T-cell (primary cell): ENCODE measurements around the gene SBK2. TPM values are rescaled to one million over a fixed set of nuclear protein-coding genes. Genes with fewer than 3 reads are reported as not detected.
A peak's percentile ranks its signal among the peaks of the same experiment; 100 is the strongest.

Source experiments
- ATAC-seq, 4 experiments: fragments of 200-7000 bp in 3 of 4; fragments of 150-1000 bp in 1 of 4; cut with Tn5 transposase; replicated peaks in 1 of 4; 1 replicate in 3 of 4; 2 replicates in 1 of 4; pipeline ENCODE4 v1.10.0; 2021; ENCODE audit warnings: moderate library complexity in 3 of 4, mild to moderate bottlenecking in 2 of 4, moderate number of reproducible peaks in 1 of 4
- CTCF ChIA-PET, 2 donors: fragments of 300-600 bp; sonication (Branson Sonifier 250); formaldehyde crosslinking; loops; one replicate each; lab custom pipeline; 2022; ENCODE audit warnings: antibody characterized with exemption in 2 of 2; lab: Charles Lee
- POLR2A ChIA-PET, 2 donors: fragments of 300-600 bp; sonication (Branson Sonifier 250); formaldehyde crosslinking; loops; one replicate each; lab custom pipeline; 2022; ENCODE audit warnings: antibody characterized with exemption in 2 of 2; lab: Charles Lee
- DNase-seq, 35 experiments: peaks; one replicate each; pipeline versions ENCODE4 v3.0.0 to v3.0.0-alpha.2; 2013 to 2023
- H3K27ac ChIP-seq: one replicate; pipeline ENCODE4 v1.5.1; 2013; ENCODE audit warnings: low read length
- H3K27me3 ChIP-seq, 2 experiments: replicated peaks in 1 of 2; 1 replicate in 1 of 2; 2 replicates in 1 of 2; pipeline versions ENCODE4 v1.6.1 to v1.7.0; 2013; ENCODE audit warnings: low read length in 1 of 2, mixed read lengths in 1 of 2; ENCODE audit not compliant: control insufficient read depth in 2 of 2, insufficient read depth in 2 of 2; ENCODE audit errors: extremely low read depth in 1 of 2
- H3K36me3 ChIP-seq, 2 donors: 1 replicate in 1 of 2; 2 replicates in 1 of 2; pipeline versions ENCODE4 v1.6.1 to v1.7.0; 2013; ENCODE audit warnings: low read length in 1 of 2; ENCODE audit not compliant: control insufficient read depth in 2 of 2, insufficient read depth in 1 of 2; ENCODE audit errors: extremely low read depth in 1 of 2
- H3K4me1 ChIP-seq, 2 experiments: 1 replicate in 1 of 2; 2 replicates in 1 of 2; pipeline versions ENCODE4 v1.6.1 to v1.7.0; 2013; ENCODE audit warnings: low read length in 2 of 2, mixed read lengths in 1 of 2; ENCODE audit not compliant: insufficient read depth in 2 of 2, control insufficient read depth in 1 of 2; ENCODE audit errors: extremely low read depth in 1 of 2
- H3K4me3 ChIP-seq, 2 donors: 1 replicate in 1 of 2; 2 replicates in 1 of 2; pipeline versions ENCODE4 v1.5.1 to v1.7.0; 2013; ENCODE audit warnings: mild to moderate bottlenecking in 2 of 2, low read length in 1 of 2, moderate library complexity in 1 of 2; ENCODE audit not compliant: control insufficient read depth in 1 of 2; ENCODE audit errors: extremely low read depth in 1 of 2
- H3K9me3 ChIP-seq: 2 replicates; pipeline ENCODE4 v1.7.0; 2013
- H3K27ac Mint-ChIP-seq, 2 donors: one replicate each; pipeline ENCODE4 v1.8.0; 2020 to 2021; ENCODE audit warnings: mild to moderate bottlenecking in 2 of 2, mixed read lengths in 2 of 2
- H3K27me3 Mint-ChIP-seq, 2 donors: one replicate each; pipeline ENCODE4 v1.8.0; 2021 to 2022; ENCODE audit warnings: mixed read lengths in 2 of 2
- H3K36me3 Mint-ChIP-seq: one replicate; pipeline ENCODE4 v1.8.0; 2021; ENCODE audit warnings: mixed read lengths
- H3K4me1 Mint-ChIP-seq, 3 donors: one replicate each; pipeline ENCODE4 v1.8.0; 2020 to 2022; ENCODE audit warnings: mixed read lengths in 3 of 3, mild to moderate bottlenecking in 1 of 3
- H3K4me3 Mint-ChIP-seq, 3 donors: one replicate each; pipeline ENCODE4 v1.8.0; 2020 to 2022; ENCODE audit warnings: mild to moderate bottlenecking in 3 of 3, mixed read lengths in 3 of 3, moderate library complexity in 3 of 3
- H3K9me3 Mint-ChIP-seq, 3 donors: one replicate each; pipeline ENCODE4 v1.8.0; 2020 to 2022; ENCODE audit warnings: mixed read lengths in 3 of 3
- WGBS: methylation state at CpG from one replicate; pipeline ENCODE4 v1.1.5; 2013; ENCODE audit warnings: missing lambda C conversion rate; ENCODE audit not compliant: insufficient coverage; 5-methylcytosine and 5-hydroxymethylcytosine counted together
- total RNA-seq, 35 experiments: library from RNA in 6 of 35; stranded (reverse) in 6 of 35; fragments of 120-200 nt in 1 of 35; gene quantifications; one replicate each; pipeline versions ENCODE4 v1.2.1 to v1.2.4 and lab custom pipeline; 2013 to 2026

SBK2 gene
- total RNA-seq, 5 donors from 2014 or later (not counting 1 experiment from before 2014, with no cell fraction given), result not detected

DNA sequence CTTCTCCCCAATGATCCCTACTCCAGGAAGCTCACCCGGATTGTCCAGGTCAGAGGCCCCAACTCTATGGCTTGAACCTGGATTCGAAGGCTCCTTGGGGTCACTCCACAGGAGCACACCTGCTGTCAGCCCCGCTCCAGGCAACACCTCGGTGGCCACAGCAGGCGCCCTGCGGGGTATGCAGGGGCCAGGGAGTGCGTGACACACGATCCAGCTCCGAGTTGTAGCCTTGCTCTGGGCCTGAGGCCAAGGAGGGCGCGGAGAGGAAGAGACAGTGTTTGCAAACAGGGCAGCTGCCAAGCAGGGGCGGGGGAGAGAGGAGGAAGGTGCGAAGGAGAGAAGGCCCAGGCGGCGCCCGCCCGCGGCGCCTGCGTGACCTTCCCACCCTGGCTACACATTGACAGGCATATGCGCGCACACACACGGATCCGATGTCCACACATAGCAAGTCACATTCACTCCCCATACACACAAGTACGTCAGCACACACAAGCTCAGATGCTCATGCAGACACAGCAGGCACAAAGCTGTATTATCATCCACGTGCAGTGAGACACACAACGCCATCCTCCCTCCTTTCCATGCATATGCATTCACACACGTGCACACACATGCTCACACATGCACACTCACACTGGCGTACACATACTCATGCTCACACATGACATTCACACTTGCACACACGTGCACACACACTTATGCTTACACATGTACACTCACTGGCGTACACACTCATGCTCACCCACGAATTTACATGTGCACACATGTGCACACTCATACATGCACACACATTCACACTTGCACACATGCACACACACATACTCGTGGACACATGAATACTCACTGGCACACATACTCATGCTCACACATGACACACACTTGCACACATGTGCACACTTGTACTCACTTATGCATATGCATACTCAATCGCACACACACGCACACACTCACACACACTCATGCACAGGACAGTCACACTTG, 10.4 kb downstream of the SBK2 start:
- Histone ChIP-seq H3K27me3 (peaks cover 0 to 20% of the 10 kb centered on the region in 2 experiments), H3K27ac (no peak overlapping the region), H3K4me1 (no peaks in the 10 kb centered on the region), H3K9me3 (no peaks in the 10 kb centered on the region), H3K4me3 (no peak overlapping the region), H3K36me3 (no peaks in the 10 kb centered on the region)
- CTCF ChIA-PET, result interaction anchor here in 1 of 2 donors (0.6 kb wide), 1 partner anchor 9 kb away, joined by 6 read pairs; no protein-coding TSS in a partner anchor
- 58% methylated on average over 25 of the region's 35 CpGs for WGBS
- Mint-ChIP-seq H3K27ac (no peak overlapping the region), H3K4me3 (no peak overlapping the region), H3K36me3 (no peaks in the 10 kb centered on the region), H3K9me3 (no peaks in the 10 kb centered on the region), H3K4me1 (no peaks in the 10 kb centered on the region), H3K27me3 (peaks cover 5 to 7% of the 10 kb centered on the region in 2 donors)
- ATAC-seq (peak in 1 of 4 experiments; percentile 84), DNase-seq (peak in 5 of 35 experiments; percentile 11 to 52 (median 42))
- POLR2A ChIA-PET, result no interaction called here

DNA sequence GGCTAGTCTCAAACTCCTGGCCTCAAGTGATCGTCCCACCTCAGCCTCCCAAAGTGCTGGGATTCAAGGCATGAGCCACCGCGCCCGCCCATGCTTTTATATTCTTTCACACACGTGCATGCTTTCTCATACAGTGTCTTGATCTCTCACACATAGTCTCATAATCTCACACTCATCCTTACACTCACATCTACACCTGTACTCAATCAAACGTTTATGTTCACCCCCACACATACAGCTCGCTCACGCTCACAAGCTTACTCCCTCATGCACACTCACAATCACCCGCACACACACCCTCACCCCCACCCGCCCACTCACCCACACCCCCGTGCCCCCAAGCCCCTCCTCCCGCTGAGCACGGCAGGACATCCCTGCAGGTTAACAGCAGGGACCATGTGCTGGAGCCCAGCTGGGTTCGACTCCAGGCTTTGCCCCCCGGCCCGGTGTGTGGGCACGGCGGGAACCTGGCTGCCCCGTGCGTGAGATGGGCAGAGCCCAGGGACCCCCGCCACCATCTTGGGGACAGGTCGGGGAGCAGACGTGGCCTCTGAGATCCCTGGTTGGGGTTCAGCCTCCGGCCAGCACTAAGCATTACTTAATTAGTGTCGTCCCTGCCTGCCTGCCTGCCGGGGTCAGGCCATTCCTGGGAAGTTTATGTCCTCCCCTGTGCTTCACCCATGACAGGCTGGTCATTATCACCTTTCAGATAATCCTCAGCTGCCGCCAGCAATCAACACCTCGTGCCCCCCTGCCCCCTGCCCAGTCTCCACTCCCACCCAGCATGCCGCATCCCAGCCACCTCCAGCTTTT, 11.4 kb downstream of the SBK2 start:
- Mint-ChIP-seq H3K9me3 (no peaks in the 10 kb centered on the region), H3K27me3 (peaks cover 5 to 7% of the 10 kb centered on the region in 2 donors), H3K36me3 (no peaks in the 10 kb centered on the region), H3K4me3 (no peak overlapping the region), H3K27ac (no peak overlapping the region), H3K4me1 (no peaks in the 10 kb centered on the region)
- no peak overlapping the region for H3K4me3 ChIP-seq
- ATAC-seq (no peak), DNase-seq (no peak)
- H3K27me3 ChIP-seq, result peaks cover 0 to 17% of the 10 kb centered on the region in 2 experiments
- H3K9me3 ChIP-seq, result no peaks in the 10 kb centered on the region
- H3K27ac ChIP-seq, result no peak overlapping the region
- no peaks in the 10 kb centered on the region for H3K36me3 ChIP-seq
- POLR2A ChIA-PET, result interaction anchor here in 1 of 2 donors (0.5 kb wide), 1 partner anchor 99 kb away, joined by 6 read pairs; the partner anchor contains the start of gene ZNF784
- 85% methylated on average over 23 of the region's 29 CpGs for WGBS
- CTCF ChIA-PET, result interaction anchor here in 1 of 2 donors (0.6 kb wide), 1 partner anchor 10 kb away, joined by 6 read pairs; no protein-coding TSS in a partner anchor
- H3K4me1 ChIP-seq, result no peaks in the 10 kb centered on the region

DNA sequence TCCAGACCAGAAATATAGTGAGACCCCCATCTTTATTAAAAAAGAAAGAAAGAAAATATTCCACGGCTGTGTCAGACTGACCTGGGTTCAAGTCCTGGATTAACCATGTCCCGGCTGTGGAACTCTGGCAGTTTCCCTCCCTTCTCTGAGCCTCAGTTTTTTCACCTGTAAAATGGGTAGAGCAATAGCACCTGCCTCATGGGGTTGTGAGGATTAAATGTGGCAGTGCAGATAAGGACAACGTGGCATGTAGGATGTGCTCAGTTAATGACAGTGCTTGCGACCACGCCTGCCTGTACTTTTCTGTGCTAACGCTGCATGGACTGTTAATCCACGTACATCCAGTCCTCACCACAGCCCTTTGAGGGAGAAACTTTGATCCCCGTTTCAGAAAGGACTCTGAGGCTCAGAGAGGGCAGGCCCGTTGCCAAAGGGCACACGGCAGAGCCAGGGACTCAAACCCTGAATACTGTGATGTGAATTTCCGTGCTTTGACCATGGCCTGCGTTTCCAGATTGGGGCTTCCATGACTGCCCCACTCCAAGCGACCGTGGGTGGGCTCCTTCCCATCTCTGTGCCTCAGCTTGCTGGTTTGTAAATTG, 16.1 kb downstream of the SBK2 start:
- Mint-ChIP-seq H3K36me3 (no peaks in the 10 kb centered on the region), H3K4me1 (peaks cover 0 to 4% (median 4%) of the 10 kb centered on the region in 3 donors), H3K27me3 (peaks cover 5 to 7% of the 10 kb centered on the region in 2 donors), H3K9me3 (no peaks in the 10 kb centered on the region), H3K27ac (no peak overlapping the region), H3K4me3 (no peak overlapping the region)
- POLR2A ChIA-PET, result no interaction called here
- H3K36me3 ChIP-seq, result no peaks in the 10 kb centered on the region
- 69% methylated on average over 8 of the region's 14 CpGs for WGBS
- DNase-seq (no peak), ATAC-seq (no peak)
- peaks cover 0 to 28% of the 10 kb centered on the region in 2 experiments for H3K27me3 ChIP-seq
- peaks cover 0 to 12% of the 10 kb centered on the region in 2 experiments for H3K4me1 ChIP-seq
- no peak overlapping the region for H3K4me3 ChIP-seq
- CTCF ChIA-PET, result no interaction called here
- H3K9me3 ChIP-seq, result no peaks in the 10 kb centered on the region
- no peak overlapping the region for H3K27ac ChIP-seq

DNA sequence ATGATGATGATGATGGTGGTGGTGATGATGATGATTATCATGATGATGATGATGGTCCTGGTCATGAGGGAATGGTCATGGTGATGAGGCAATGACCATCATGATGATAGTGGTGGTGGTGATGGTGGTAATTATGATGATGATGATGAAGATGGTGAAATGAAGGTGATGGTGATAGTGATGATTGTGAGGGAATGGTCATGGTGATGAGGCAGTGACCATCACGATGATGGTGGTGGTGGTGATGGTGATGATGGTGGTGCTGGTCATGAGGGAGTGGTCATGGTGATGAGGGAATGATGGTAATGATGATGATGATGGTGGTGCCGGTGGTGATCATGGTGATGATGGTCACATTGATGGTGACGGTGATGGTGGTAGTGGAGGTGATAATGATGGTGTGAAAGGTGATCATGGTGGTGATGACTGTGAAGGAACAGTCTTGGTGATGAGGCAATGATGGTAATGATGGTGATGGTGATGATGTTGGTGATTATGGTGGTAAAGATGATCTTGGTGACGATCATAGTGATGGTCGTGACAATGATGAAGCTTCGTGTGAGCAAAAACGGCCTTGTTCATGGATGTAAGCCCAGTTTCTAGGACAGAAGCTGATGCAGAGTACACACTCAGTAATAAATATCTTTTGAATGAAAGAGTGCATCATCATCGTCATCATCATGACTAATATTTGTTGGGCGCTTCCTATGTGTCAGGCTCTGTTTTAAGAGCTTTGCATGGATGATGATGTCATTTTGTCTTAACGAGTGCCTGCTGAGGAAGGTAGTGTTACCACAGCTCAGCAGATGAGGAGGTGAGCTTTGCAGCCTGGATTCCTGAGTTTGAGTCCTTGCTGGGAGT, 17.3 kb downstream of the SBK2 start:
- H3K27me3 Mint-ChIP-seq, result peaks cover 3 to 5% of the 10 kb centered on the region in 2 donors
- H3K4me1 Mint-ChIP-seq, result peaks cover 0 to 4% (median 4%) of the 10 kb centered on the region in 3 donors
- ATAC-seq (no peak), DNase-seq (no peak)
- Histone ChIP-seq H3K4me1 (peaks cover 0 to 12% of the 10 kb centered on the region in 2 experiments), H3K36me3 (no peaks in the 10 kb centered on the region), H3K27ac (no peak overlapping the region), H3K9me3 (no peaks in the 10 kb centered on the region), H3K4me3 (no peak overlapping the region), H3K27me3 (peaks cover 0 to 25% of the 10 kb centered on the region in 2 experiments)
- H3K9me3 Mint-ChIP-seq, result no peaks in the 10 kb centered on the region
- POLR2A ChIA-PET, result no interaction called here
- WGBS, result 78% methylated on average over 8 of the region's 10 CpGs
- CTCF ChIA-PET, result no interaction called here
- H3K4me3 Mint-ChIP-seq, result no peak overlapping the region
- H3K27ac Mint-ChIP-seq, result no peak overlapping the region
- H3K36me3 Mint-ChIP-seq, result no peaks in the 10 kb centered on the region

DNA sequence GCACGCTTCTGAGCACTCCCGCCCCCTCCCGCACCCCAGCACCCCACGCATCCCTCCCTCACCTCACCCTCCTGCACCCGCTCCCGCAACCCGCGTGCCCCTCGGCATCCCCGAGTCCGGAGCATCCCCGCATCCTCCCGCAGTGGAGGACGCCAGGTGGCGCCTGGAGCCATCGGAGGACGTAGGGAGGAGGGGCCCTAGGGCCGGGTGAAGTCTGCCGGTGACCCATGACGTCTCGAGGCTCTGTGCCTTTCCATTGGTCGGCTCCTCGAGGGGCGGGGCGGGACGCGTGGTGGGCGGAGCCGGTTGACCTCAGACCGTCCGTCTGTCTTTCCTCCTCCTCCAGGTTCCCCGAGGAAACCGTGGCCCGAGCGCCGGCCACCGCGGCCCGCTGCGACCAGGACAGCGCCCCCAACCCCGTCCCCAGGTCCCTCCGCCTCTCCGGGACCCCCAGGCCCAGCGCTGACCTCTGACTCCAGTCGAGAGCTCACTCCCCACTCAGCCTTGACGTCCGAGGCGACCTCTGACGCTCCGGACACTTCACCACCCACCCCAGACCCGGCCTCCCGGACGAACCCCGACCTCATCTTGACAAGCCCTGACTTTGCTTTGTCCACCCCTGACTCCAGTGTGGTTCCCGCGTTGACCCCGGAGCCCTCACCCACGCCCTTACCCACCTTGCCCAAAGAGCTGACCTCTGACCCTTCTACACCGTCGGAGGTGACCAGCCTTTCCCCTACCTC, 19.9 kb downstream of the SBK2 start:
- Histone ChIP-seq H3K27me3 (peaks cover 0 to 34% of the 10 kb centered on the region in 2 experiments), H3K36me3 (no peaks in the 10 kb centered on the region), H3K4me3 (peak overlapping the region; percentile 4 to 37), H3K9me3 (no peaks in the 10 kb centered on the region), H3K27ac (peak overlapping the region; percentile 65), H3K4me1 (peaks cover 0 to 12% of the 10 kb centered on the region in 2 experiments)
- H3K4me1 Mint-ChIP-seq, result peaks cover 0 to 4% (median 4%) of the 10 kb centered on the region in 3 donors
- 9% methylated on average over 57 of the region's 61 CpGs for WGBS
- DNase-seq (peak; percentile 72 to 94 (median 83)), ATAC-seq (peak; percentile 99 to 100 (median 100))
- ChIA-PET CTCF (interaction anchor here (0.6 to 2.1 kb wide), 3 partner anchors 12 to 115 kb away, joined by 3 to 11 read pairs (median 4); partner anchors contain the start of gene ZNF628 (in 1 of the 2)), POLR2A (interaction anchor here in 1 of 2 donors (0.6 kb wide), 1 partner anchor 459 kb away, joined by 5 read pairs; no protein-coding TSS in a partner anchor)
- peak overlapping the region; percentile 68 to 70 (median 69) for H3K4me3 Mint-ChIP-seq
- H3K27me3 Mint-ChIP-seq, result peaks cover 6 to 13% of the 10 kb centered on the region in 2 donors
- no peaks in the 10 kb centered on the region for H3K36me3 Mint-ChIP-seq
- no peaks in the 10 kb centered on the region for H3K9me3 Mint-ChIP-seq
- peak overlapping the region in 1 of 2 donors; percentile 68 for H3K27ac Mint-ChIP-seq
